Smooth muscle cell of the brain vasculature (primary cell): ENCODE results near the gene TRABD.
"Not testable (repeated sequence)": the region's sequence is repeated elsewhere in the genome, so short reads cannot be mapped to it uniquely, and the experiment has no call there.

Source experiments
- DNase-seq: peaks from one replicate; pipeline ENCODE4 v3.0.0-alpha.2; 2012; ENCODE audit warnings: low read depth, low spot score

Gene TRABD

DNA sequence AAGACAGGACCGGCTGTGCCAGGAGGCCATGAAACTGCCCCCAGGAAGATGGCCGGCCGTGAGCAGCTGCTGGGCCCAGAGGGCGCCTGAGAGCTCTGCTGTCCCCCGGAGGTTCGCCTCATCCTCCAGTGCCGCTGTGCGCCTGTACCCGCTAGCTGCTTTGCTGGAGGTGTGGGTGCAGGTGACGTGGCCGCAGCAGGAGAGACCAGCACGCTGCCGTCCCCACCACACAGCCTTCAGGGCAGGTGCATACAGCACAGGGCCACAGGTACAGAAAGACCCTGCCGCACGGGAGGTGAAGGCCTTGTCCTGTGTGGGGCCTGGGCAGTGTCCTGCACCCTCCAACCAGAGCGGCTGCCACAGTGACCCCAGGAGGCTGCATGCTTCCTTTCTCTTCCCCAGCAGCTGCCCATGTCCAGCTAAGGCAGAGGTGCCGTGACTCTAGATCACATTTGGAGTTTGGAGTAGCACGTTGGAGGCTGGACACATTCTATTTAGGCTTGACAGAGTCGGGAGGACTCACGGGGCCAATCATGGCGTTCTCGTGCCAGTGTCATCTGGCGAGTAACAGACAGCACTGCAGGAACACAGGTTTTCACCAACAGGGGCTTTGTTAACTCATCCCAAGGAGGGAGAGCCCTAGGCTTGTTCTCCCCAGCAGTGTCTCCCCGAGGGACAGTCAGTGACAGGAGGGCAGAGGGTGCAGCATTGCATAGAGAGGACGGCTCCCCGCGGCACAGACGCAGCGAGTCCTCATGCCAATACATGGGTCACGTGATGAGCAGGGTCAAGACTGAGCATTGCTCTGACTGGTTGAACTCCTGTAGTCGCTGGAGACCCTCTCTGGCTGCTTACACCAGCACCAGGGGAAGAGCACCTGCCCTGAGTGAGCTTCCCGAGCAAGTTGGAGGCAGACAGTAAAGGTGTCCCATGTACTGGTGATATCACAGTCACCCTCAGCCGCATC lies 33.9 kb upstream of the TRABD start:
- DNase-seq, result no peak

DNA sequence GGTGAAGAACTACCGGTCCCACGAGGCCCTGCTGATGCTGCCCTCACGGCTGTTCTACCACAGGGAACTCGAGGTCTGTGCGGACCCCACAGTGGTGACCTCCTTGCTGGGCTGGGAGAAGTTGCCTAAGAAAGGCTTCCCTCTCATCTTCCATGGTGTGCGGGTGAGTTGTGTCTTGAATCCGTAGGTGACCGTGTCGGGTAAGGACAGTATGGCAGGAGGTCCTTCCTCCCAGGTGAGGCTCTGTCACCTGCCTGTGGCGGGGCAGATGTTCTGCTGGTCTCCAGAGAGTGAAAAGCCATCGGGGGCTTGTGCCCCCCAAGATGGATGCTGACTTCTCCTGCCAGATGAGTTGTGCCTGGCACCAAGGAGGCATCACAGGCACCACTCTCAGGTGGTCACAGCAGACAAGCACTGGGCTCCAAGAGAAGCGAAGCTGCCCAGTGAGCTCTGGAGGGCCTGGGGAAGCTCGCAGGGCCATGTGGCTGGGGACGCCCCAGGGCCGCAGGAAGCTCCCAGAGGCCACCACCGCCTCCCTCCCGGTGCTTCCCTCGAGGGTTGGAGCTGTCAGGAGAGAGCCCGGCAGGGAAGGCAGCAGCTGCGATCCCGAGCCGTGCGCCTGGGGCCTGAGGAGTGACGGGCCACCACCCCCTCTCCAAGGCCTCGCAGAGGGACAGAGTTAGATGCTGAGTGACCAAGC lies 32.5 kb upstream of the TRABD start:
- no peak for DNase-seq

DNA sequence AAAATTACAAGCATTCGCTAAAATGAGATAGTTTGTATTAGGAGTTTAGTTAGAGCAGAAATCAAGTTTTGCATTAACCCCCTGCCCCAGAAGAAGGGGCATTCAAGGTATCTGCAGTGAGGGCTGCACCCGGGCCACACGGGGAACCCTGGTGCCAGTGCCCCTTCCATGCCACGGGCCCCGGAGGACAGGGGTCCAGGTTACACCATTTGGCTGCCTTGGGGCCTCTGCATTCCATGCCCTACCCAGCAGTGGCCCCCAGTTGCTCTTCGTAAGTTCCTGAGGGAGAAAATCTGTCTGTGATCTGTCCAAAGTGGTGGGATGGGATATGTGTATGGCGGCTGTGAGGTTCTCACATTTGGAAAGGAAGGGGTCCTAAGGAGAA lies 32.0 kb upstream of the TRABD start:
- DNase-seq, result no peak

DNA sequence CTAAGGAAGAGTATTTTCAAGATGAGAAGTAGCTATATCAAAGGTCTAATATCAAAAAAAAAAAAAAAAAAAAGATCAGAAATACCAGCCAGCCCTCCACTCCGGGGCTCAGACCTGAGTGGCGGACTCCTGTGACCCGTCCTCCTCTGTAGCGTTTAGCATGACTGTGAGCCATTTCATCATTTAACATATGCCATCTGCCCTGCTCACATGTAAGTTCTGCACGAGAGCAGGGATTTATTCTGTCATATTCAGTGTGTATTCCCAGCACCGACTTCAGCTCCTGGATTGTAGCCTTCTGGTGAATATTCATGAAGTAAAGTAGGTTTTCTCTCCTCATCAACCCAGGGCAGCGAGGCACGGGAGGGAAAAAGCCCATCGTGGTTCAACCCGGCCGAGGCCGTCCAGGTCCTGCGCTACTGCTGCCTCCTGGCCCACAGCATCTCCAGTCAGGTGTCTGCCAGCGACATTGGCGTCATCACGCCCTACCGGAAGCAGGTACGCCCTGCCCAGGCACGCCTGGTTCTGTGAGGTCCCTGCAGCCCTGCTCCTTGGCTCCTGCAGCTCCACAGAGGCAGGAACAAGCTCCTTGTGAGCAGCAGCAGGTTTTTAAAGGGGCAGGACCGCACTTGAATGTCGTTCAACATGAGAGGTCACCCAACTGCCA lies 27.9 kb upstream of the TRABD start:
- no peak for DNase-seq

DNA sequence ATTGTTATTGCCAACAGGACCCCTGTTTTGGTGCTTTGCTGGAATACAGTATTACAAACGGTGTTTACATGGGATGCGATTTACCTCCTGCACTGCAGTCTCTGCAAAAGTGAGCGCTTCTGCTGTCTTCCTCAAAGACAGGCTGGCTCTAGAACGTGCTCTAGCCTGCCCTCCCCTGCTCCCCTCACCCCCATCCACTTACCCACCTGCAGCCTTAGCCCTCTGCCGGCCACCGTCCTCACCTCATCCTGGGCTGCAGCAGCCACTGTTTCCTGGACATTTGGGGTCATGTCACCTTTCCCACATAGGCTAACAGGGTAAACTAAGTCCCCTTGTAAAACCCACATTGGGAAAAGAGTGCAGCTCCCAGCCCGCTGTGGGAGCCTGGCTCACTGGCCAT lies 24.8 kb upstream of the TRABD start:
- no peak for DNase-seq

DNA sequence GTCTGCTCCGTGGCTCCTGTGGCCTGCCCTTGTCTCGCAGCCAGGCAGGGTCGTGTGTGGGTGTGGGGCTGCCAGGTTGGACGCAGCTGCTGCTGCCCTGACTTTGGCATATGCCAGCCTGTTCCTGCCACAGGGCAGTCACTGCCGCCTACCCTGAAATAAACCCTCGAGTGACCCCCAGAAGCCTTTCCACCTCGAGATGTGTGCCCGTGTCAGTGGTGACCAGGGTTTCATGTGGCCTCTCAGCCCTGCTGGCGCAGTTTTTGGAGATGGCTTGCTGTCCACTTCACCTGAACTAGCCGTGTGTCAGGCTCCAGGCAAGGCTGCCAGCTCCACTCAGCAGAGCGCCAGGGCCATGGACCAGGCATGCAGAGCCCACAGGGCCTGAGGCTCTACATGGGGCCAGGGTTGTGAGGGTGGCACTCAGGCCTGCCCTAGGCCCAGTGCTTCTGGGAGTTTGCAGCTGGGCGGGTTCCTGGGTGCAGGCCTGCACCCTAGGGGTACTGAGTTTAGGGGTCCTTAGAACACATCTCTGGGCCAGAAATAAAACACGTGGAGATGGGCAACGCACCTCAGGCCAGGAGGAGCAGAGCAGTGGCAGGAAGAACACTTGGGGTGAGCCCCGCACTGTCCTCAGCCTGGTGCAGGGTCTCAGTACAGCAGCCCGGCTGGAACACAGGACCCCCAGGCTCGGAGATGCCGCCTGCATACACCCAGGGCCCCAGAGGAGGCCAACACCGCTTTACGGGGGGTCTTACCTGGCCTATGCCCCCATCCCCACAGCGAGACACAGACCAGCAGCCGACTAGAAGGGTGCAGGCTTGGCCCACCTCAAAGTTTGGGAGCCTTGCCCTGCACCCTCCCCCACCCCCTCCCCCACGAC lies 24.0 kb upstream of the TRABD start:
- no peak for DNase-seq

DNA sequence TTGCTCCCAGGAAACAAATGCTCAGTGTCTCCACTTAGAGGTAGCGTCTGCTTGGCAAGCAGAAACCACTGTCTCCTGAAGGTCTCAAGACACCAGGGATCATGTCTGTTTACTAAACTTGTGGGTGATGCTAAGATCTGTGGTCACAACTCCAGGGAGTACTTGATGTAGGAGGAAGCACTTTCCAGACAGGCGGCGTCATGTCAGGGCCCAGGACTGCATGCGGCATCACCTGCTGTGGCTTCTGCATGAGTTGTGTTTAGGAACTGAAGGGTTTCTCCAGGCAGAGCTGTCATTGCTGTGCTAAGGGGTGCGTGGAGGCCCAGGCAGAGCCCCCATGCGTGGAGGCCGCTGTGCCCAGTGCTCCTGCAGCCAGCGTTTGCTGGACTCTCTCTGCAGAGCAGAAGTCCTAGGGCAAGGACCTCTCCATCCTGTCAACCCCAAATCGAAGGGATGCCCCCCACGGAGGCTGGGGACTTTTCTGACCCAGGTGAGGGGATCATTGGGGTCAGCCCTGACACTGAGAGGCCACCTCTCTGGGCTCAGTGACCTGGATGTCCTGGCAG lies 23.2 kb upstream of the TRABD start:
- DNase-seq, result no peak

DNA sequence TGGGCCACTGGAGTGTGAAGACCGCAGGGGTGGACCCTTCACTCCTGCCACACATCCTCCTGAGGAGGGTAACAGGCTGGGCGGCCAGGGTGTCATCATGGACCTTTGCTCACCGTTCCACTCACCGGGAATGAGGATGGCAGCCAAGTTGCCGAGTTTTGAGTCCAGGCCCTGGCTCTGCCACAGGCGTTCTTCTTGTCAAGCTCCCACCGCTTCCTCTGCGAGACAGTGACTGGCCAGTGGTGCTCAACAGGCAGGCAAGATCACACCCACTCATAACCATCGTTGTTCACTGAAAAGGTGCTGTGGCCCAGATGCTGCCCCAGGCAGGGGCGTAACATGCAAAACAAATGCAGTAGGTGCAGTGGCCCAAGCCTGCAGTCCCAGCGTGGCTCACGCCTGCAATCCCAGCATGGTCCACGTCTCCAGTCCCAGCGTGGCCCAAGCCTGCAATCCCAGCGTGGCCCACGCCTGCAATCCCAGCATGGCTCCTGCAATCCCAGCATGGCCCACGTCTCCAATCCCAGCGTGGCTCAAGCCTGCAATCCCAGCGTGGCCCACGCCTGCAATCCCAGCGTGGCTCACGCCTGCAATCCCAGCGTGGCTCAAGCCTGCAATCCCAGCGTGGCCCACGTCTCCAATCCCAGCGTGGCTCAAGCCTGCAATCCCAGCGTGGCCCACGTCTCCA lies 20.1 kb upstream of the TRABD start:
- no peak for DNase-seq

DNA sequence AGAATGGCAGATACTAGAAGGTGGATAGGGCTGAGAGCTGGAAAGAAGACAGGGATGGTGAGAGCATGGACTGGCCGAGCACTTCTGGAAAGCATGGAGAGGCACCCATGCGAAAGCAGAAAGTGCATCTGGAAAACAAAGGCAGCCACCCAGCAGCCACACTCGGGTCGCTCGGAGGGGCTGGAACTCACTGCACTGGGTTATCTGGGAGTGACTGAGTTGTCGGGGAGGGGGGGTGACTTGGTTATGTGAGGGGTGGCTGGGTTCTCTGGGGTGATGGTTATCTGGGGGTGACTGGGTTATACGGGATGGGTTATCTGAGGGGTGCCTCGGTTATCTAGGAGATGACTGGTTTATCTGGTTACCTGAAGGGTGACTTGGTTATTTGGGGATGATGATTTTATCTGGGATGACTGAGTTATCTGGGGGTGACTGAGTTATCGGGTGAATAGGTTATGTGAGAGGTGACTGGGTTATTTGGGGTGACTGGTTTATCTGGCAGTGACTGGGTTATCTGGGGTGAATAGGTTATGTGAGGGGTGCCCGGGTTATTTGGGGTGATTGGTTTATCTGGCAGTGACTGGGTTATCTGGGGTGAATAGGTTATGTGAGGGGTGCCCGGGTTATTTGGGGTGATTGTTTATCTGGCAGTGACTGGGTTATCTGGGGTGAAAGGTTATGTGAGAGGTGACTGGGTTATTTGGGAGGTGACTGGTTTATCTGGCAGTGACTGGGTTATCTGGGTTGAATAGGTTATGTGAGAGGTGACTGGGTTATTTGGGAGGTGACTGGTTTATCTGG lies 17.8 kb upstream of the TRABD start:
- DNase-seq, result no peak

DNA sequence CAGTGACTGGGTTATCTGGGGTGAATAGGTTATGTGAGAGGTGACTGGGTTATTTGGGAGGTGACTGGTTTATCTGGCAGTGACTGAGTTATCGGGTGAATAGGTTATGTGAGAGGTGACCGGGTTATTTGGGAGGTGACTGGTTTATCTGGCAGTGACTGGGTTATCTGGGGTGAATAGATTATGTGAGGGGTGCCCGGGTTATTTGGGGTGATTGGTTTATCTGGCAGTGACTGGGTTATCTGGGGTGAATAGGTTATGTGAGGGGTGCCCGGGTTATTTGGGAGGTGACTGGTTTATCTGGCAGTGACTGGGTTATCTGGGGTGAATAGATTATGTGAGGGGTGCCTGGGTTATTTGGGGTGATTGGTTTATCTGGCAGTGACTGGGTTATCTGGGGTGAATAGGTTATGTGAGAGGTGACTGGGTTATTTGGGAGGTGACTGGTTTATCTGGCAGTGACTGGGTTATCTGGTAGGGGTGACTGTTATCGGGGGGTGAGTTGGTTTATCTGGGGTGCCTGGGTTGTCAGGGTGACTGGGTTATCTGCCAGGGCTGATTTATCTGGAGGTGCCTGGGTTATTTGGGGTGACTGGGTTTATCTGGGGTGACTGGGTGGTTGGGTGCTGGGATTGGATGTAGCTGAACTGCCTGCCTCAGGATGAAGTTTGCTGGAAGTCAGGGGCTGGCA lies 17.1 kb upstream of the TRABD start:
- not testable (repeated sequence) for DNase-seq

DNA sequence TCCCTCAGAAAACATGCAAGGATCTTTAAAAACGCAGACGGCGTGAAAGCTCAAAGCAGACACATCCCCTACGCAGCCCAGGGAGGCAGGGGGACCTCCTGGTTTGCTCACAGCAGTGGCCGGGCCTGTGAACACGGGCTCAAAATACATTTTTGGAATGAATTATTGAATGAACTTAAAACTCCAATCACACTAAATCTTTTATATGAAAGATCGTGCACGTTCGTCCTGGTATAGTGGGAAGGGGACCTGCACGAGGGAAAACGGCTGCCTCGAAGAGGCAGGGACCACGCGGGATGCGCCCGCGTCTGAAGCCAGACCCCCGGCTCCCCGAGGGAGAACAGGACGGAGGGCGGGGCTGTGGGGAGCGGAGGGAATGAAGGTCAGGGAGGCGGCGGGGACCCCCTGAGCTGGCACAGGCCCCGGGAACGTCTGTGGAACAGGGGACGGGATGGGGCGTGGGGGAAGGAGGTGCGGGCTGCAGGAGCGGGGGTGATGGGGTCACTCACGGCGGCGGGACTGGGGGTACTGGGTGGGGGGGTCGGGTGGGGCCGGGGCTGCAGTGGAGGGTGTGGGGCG lies 16.4 kb upstream of the TRABD start:
- no peak for DNase-seq

DNA sequence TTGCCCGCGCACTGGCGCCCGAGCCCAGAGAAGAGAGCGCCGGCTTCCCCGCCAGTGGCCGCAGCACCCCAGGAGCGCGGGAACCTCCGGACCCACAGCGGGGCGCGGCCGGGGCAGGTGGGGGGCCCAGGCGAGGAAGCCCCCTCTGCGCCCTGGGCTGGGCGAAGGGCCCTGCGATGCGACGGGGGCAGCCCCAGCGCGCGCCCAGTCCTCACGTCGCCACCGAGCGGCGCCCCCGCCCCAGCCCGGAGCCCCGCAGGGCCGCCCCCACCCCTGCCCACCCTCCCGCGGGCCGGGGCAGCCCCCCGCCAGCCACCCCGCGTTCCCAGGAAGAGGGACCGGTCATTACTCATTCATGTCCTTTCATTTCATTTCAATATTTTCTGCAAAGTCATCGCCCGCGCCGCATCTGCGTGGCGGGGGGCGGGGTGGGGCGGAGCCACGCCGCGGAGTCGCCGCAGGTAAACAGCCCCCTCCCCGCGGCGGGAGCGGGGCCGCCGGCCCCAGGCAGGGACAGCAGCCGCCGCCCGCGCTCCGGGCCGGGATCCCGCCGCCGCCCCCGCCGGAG lies 15.9 kb upstream of the TRABD start:
- no peak for DNase-seq

DNA sequence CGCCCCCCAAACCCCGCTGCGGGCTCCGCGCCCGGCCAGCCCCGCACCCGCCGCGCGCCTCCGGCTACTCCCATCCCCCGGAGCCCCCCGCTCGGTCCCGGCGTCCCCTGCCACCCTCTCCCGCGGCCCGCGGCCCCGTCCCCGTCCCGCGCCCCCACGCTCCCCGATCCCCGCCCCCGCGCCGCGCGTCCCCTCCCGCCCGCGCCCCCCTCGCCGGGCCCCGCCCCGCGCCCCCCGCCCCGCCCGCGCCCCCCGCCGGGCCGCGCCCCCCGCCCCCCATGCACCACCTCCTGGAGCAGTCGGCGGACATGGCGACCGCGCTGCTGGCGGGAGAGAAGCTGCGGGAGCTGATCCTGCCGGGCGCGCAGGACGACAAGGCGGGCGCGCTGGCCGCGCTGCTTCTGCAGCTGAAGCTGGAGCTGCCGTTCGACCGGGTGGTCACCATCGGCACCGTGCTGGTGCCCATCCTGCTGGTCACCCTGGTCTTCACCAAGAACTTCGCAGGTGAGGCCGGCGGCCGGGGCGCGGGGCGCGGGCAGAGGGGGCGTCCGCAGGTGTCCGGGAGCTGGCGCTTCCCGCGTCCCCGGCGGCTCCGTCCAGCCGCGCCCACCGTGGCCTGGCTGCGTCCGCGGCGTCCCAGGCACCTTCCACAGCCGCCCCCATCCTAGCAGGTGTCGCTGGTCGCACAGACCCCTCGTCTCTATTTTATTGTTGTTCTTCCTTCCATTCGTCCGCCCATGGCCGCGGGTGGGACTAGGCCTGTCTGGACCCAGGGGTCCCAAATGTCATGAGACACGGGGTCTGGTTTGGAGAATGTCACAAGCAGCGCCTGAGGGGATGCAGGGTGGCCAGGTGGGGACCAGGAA lies 15.0 kb upstream of the TRABD start, which contains the start of gene PANX2:
TSS of gene PANX2 (plus strand) at position 279 of the 866 bp plus-strand sequence. CDS start at position 279, 0 bp downstream.
- DNase-seq, result no peak

DNA sequence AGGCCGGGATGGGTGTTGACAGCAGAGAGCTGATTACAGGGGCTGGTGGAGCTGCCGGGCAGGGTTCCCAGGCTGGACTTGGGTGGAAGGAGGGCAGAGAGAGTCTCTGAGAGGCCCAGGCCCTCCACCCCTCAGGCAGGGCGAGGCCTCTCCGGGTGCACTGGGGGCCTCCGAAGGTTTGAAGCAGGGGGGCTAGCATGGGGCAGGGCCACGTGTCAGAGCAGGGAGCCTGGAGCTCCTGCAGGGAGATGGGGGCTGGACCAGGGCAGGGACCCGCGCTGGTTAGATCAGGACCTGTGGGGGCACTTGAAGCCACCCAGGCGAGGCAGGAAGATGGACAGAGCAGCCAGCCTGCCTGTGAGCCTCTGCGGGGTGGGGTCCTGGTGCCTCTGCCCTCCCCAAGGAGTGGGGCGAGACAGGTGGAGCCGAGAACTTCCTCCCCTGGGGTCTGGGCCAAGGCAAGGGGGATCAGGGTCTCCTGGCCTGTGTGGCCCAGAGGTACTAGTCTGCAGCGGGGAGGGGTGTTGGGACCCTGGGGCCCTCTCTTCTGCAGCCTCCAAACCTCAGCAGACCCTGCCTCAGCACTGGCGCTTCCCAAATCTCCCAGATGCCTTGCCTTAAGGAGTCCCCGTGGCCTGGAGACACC lies 14.3 kb upstream of the TRABD start:
- DNase-seq, result no peak

DNA sequence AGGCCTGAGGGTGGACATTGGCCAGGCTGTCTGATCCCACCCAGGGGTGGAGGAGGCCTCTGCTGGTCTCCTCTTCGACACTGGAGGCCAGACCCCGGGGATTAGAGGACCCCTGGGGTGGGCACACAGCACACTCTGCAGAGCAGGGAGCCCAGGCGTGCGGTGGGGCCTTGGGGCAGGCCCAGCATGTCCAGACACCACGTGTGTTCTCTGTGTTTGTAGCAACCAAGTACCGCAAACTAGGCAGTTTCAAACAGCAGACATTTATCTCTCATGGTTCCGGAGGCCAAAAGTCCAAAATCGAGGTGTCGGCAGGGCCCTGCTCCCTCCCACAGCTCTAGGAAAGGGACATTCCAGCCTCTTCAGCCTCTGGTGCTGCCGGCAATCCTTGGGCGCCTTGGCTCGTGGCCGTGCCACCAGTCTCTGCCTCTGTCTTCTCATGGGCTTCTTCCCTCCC lies 13.7 kb upstream of the TRABD start:
- no peak for DNase-seq

DNA sequence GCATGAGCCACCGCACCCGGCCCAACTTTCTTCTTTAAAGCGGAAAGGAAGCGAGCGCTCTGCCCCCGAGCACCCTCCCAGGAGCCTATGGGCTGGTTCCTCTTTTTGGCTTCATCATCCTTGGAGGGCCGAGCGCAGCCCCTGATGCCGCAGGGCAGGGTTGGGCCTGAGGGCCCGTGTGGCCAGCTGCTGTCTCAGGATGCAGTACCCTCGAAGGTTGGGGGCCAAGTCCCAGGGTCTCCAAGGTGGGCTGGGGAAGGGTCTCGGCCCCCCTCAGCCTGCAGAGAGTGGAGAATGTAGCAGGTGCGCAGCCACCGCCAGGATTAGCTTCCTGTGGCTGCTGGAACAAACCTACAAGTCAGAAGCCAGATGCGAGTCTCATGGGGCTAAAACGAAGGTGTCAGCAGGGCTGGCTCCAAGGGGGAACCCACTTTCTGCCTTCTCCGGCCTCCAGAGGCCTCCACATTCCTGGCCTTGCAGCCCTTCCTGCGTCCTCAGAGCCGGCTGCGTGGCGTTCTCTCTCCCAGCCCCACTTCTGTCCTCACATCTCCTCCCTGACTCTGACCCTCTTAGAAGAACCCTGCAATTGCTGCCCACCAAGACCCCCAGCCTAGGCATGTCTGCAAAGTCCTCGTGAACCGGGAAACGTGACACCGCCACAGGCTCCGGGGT lies 12.3 kb upstream of the TRABD start:
- DNase-seq, result no peak
